Gastrocnemius medialis (tissue), 4 donors: ENCODE results near the gene KAZN.

ENCODE experiments used
- CTCF ChIP-seq, 5 experiments: fragments of 450-650 bp in 3 of 5; fragments of 200-600 bp in 2 of 5; sonication (generic) in 2 of 5; IDR thresholded peaks in 4 of 5; conservative IDR thresholded peaks in 1 of 5; 1 replicate in 4 of 5; 2 replicates in 1 of 5; pipeline ENCODE4 v1.5.1; 2016 to 2019; ENCODE audit warnings: antibody characterized with exemption in 5 of 5, mild to moderate bottlenecking in 3 of 5, moderate library complexity in 3 of 5
- POLR2A ChIP-seq, 2 donors: fragments of 450-650 bp; IDR thresholded peaks; one replicate each; pipeline ENCODE4 v1.6.1; 2017; ENCODE audit warnings: antibody characterized with exemption in 2 of 2, mild to moderate bottlenecking in 2 of 2, moderate library complexity in 2 of 2

GRCh38 chr1:14896381-14897079 is 298.0 kb downstream of the KAZN start:
- TF ChIP-seq CTCF (IDR thresholded peaks at IDR 0.05 in 4 of 5, conservative IDR thresholded peaks at IDR 0.05 in 1 of 5) (no peak), POLR2A (IDR thresholded peaks at IDR 0.05) (no peak)
